ENCODE data around the gene ITIH5.
"Not testable (repeated sequence)": the region's sequence is repeated elsewhere in the genome, so short reads cannot be mapped to it uniquely, and the experiment has no call there.

The ITIH5 gene

GRCh38 chr10:7666253-7667023 is at the start of gene ITIH5:
TSS of gene ITIH5 (minus strand) at chr10:7666966. CDS start at chr10:7666892, 74 bp downstream.
- no peak for DNase-seq

DNA sequence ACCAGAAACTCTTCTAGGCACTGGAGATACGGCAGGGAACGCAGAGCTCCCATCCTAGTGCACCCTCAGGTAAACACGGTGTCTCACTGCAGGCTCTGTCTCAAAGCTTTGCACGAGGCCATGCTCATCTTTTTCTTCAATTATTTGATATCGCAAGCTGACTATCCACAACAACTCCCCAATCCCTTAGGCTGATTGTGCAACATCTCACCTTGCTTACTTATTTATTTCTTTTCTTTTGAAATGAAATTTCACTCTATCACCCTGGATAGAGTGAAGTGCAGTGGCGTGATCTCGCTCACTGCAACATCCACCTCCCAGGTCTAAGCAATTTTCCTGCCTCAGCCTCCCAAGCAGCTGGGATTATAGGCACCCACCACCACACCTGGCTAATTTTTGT is 48.7 kb upstream of the ITIH5 start:
- no peak for DNase-seq

DNA sequence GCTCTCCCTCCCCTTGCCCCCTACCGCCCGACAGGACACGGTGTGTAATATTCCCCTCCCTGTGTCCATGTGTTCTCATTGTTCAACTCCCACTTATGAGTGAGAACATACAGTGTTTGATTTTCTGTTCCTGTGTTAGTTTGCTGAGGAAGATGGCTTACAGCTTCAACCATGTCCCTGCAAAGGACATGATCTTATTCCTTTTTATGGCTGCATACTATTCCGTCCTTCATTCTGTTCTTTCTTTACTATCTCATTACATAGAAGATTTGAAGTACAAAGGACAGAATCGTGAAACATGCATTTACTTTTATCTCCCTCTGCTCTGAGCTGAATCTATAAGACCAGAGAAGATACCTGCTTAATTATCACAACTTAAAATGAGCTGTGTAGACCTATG is 44.3 kb upstream of the ITIH5 start:
- not testable (repeated sequence) for DNase-seq

DNA sequence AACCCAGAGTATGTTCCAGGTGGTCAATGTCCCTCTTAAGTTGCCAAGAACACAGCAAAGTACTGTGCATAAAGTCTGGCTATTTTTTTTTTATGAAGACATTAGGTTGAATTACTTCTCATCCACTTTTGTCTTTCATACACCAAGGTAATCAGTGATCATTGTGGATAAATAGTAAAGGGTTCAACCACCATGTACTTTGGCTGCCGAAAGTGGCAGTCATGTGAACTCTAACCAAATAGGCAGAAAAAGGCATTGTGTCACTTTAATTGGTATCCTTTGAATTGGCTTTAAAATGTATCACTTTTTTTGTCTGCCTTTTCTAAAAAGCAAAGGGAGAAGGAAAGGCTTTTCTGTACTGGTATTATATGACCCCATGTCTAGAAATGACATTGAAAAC is 43.7 kb upstream of the ITIH5 start:
- DNase-seq, result no peak

DNA sequence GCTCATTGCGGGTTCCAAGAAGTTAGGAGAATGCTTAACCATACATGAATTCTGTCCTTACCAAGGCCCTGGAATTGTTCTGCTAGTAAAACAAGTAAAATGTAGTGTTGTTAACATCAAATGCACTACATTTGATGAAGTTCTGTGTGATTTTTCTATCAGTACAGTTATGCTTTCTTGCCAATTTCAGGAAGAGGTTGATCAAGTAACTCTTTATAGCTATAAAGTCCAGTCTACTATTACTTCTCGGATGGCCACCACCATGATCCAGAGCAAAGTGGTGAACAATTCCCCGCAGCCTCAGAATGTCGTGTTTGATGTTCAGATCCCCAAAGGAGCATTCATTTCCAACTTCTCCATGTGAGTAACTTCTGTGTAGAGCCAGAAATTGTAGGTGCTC is 42.1 kb upstream of the ITIH5 start:
- DNase-seq, result no peak

GRCh38 chr10:7707858-7708622 is 41.3 kb upstream of the ITIH5 start:
- DNase-seq, result no peak

GRCh38 chr10:7707102-7707501 is 40.3 kb upstream of the ITIH5 start:
- no peak for DNase-seq

GRCh38 chr10:7706534-7707073 is 39.8 kb upstream of the ITIH5 start:
- no peak for DNase-seq

DNA sequence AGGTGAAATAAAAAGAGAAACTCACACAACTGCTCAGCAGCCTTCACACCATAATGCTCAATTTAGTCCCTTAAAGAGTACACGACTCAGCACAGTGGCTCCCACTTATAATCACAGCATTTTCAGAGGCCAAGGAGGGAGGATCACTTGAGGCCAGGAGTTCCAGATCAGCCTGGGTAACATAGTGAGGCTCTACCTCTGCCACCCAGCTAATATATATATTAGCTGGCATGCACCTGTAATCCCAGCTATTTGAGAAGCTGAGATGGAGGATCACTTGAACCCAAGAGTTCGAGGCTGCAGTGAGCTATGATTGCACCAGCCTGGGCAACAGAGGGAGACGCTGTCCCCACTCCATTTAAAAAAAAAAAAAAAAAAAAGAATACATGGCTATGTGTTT is 38.6 kb upstream of the ITIH5 start:
- no peak for DNase-seq

GRCh38 chr10:7704071-7705016 is 37.6 kb upstream of the ITIH5 start:
- no peak for DNase-seq

- DNase-seq, result no peak
These were observed 36.4 kb upstream of the ITIH5 start, which contains the start of gene ITIH2 for GRCh38 chr10:7703140-7703539. TSS of gene ITIH2 (plus strand) at chr10:7703316. CDS start at chr10:7703435, 119 bp downstream.

- no peak for DNase-seq
These were observed 35.6 kb upstream of the ITIH5 start for GRCh38 chr10:7702288-7702812.

DNA sequence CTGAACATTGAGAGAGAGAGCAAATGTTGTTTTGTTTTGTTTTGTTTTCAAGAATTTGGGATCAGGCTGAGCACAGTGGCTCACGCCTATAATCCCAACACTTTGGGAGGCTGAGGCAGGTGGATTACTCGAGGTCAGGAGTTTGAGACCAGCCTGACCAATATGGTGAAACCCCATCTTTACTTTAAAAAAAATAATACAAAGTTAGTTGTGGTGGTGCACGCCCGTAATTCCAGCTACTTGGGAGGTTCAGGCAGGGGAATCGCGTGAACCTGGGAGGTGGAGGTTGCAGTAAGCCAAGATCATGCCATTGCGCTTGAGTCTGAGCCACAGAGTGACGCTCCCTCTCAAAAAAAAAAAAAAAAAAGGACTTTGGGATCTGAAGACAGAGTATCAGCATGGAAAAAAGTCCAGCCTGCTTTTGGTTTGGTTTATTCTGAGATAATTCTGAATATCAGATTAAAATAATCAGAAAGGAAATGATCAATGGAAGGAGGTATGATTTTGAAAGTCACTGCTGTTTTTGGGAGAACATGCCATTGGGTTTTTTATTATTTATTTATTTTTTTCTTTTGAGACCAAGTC is 34.5 kb upstream of the ITIH5 start:
- no peak for DNase-seq

DNA sequence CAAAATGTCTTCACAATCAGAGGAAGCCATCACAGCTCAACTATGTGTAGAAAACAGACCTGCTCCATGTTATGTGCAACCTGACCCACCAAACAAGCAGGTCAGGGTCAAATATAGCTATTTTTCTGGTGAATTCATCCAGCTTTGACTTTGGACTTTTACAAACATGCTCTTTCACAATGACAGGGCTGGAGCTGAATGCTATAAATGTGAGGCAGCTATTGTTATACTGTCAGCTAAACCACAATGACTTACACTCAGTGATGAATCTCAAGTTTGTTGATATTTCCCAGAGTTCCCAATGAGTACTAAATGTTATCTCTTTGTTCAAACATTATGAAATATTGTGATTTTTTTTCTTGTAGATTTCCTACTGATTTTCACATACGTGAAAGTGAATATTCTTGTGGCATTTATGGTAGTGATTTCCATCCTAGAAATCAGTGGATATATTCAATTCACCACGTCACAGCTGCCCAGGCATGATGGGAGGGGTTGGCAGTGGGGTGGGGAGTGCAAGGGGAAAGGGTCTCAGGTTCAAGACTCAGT is 33.9 kb upstream of the ITIH5 start:
- DNase-seq, result no peak

GRCh38 chr10:7697426-7697825 is 30.7 kb upstream of the ITIH5 start:
- no peak for DNase-seq

DNA sequence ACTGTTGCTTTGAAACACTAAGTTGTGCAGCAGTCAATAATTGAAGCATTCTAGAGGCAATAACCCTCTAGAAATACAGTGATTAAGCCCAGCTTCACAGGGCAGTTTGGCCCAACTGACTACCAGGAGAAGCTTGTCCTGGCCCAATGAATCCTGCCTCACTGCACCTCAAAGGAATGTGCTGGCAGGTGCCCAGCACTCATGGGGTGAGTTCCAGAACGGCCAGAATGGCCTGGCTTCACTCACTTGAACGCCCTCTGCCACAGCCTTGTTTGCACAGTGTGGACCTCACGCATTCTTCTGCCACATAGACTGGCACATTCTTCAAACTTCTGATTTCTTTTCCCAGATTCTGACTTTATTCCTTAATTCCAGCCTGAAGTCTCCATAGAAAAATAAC is 29.8 kb upstream of the ITIH5 start:
- no peak for DNase-seq

DNA sequence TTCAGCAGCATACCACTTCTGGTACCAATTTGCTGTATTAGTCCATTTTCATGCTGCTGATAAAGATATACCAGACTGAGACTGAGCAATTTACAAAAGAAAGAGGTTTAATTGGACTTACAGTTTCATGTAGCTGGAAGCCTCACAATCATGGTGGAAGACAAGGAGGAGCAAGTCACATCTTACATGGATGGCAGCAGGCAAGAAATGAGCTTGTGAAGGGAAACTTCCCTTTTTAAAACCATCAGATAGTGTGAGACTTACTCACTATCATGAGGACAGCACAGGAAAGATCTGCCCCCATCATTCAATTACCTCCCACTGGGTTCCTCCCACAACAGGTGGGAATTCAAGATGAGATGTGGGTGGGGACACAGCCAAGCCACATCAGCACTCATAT is 26.4 kb upstream of the ITIH5 start:
- not testable (repeated sequence) for DNase-seq

- not testable (repeated sequence) for DNase-seq
These were observed 25.6 kb upstream of the ITIH5 start for GRCh38 chr10:7692368-7692767.

GRCh38 chr10:7690885-7691597 is 24.3 kb upstream of the ITIH5 start:
- DNase-seq, result not testable (repeated sequence)

DNA sequence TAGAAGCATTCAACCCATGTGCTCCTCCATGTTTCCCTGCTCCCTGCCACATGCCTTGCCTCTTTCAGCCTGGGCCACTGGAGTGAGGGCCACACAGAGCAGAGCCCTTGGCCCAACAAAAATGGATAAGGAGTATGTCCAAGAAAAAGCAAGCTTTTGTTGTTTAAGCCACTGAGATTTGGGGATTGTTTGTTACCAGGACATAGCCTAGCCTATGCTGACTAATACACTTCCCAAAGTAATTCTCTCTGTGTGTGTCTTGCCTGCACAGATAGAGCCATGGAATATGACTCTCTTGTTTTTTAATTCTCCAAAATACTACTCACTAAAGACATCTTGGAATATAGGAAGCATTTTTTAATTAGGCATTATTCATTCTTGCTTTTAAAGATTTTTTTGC is 22.8 kb upstream of the ITIH5 start:
- no peak for DNase-seq
